PC-3 (cell line): ENCODE data around the gene SH3D19.
"Not testable (repeated sequence)": the region's sequence is repeated elsewhere in the genome, so short reads cannot be mapped to it uniquely, and the experiment has no call there.

Source experiments
- EZH2 ChIP-seq: fragments of 300-600 bp; sonication (generic); IDR thresholded peaks from one replicate; pipeline ENCODE4 v1.6.1; 2017; ENCODE audit warnings: antibody characterized with exemption, mild to moderate bottlenecking, low read length; ENCODE audit not compliant: unreplicated experiment
- TF ChIP-seq, protein P1 (sequence below): fragments of 300-600 bp; sonication (generic); conservative IDR thresholded peaks from 2 replicates; pipeline ENCODE4 v1.5.1; 2017; ENCODE audit warnings: antibody characterized with exemption, low read depth, mild to moderate bottlenecking, low read length

DNA sequence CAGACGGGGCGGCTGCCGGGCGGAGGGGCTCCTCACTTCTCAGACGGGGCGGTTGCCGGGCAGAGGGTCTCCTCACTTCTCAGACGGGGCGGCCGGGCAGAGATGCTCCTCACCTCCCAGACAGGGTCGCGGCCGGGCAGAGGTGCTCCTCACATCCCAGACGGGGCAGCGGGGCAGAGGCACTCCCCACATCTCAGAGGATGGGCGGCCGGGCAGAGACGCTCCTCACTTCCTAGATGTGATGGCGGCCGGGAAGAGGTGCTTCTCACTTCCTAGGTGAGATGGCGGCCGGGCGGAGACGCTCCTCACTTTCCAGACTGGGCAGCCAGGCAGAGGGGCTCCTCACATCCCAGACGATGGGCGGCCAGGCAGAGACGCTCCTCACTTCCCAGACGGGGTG is 70.2 kb downstream of the SH3D19 start:
- TF ChIP-seq, protein P1, sequence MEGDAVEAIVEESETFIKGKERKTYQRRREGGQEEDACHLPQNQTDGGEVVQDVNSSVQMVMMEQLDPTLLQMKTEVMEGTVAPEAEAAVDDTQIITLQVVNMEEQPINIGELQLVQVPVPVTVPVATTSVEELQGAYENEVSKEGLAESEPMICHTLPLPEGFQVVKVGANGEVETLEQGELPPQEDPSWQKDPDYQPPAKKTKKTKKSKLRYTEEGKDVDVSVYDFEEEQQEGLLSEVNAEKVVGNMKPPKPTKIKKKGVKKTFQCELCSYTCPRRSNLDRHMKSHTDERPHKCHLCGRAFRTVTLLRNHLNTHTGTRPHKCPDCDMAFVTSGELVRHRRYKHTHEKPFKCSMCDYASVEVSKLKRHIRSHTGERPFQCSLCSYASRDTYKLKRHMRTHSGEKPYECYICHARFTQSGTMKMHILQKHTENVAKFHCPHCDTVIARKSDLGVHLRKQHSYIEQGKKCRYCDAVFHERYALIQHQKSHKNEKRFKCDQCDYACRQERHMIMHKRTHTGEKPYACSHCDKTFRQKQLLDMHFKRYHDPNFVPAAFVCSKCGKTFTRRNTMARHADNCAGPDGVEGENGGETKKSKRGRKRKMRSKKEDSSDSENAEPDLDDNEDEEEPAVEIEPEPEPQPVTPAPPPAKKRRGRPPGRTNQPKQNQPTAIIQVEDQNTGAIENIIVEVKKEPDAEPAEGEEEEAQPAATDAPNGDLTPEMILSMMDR = not testable (repeated sequence)
- TF ChIP-seq EZH2 = not testable (repeated sequence)
